GM12892 (cell line): ENCODE measurements around the gene PIP5K1C.

ENCODE experiments used
- POLR2A ChIP-seq: IDR thresholded peaks from 2 replicates; pipeline ENCODE4 v1.6.1; 2011; ENCODE audit warnings: low read depth, low read length, control low read depth
- TAF1 ChIP-seq: IDR thresholded peaks from 2 replicates; pipeline ENCODE4 v1.6.1; 2011; ENCODE audit warnings: low read depth, mild to moderate bottlenecking, control low read depth, low read length, borderline replicate concordance

GRCh38 chr19:3680939-3681338 is 19.3 kb downstream of the PIP5K1C start:
- no peak for TF ChIP-seq TAF1
- no peak for TF ChIP-seq POLR2A
